Activated T-helper 1 cell treated with Interleukin-2 at 50 U/mL for 16 hours (primary cell): ENCODE results near the gene CAMSAP2.

Experiments used
- DNase-seq: peaks from one replicate; pipeline ENCODE4 v3.0.0-alpha.2; 2020; ENCODE audit warnings: low read depth

CAMSAP2 gene

GRCh38 chr1:200877839-200878551, 139.3 kb downstream of the CAMSAP2 start:
- no peak for DNase-seq

GRCh38 chr1:200880212-200880611, 141.5 kb downstream of the CAMSAP2 start:
- DNase-seq: no peak

- no peak for DNase-seq
Observed at GRCh38 chr1:200883118-200883517, 144.4 kb downstream of the CAMSAP2 start.

GRCh38 chr1:200885623-200886402, 147.1 kb downstream of the CAMSAP2 start:
- DNase-seq: no peak

GRCh38 chr1:200886594-200886993, 147.9 kb downstream of the CAMSAP2 start:
- DNase-seq: no peak

GRCh38 chr1:200887036-200887435, 148.3 kb downstream of the CAMSAP2 start:
- DNase-seq: no peak

GRCh38 chr1:200887772-200888348, 149.2 kb downstream of the CAMSAP2 start:
- no peak for DNase-seq

GRCh38 chr1:200888349-200888838, 149.7 kb downstream of the CAMSAP2 start:
- DNase-seq: peak; percentile 40

- DNase-seq: no peak
Observed at GRCh38 chr1:200889571-200889970, 150.9 kb downstream of the CAMSAP2 start.

GRCh38 chr1:200890027-200890426, 151.3 kb downstream of the CAMSAP2 start:
- no peak for DNase-seq

GRCh38 chr1:200890818-200891773, 152.4 kb downstream of the CAMSAP2 start:
- DNase-seq: no peak

GRCh38 chr1:200891774-200892157, 153.1 kb downstream of the CAMSAP2 start:
- DNase-seq: no peak

GRCh38 chr1:200892546-200892945, 153.9 kb downstream of the CAMSAP2 start:
- DNase-seq: no peak

- no peak for DNase-seq
Observed at GRCh38 chr1:200892958-200893357, 154.3 kb downstream of the CAMSAP2 start.

- DNase-seq: no peak
Observed at GRCh38 chr1:200893411-200893901, 154.8 kb downstream of the CAMSAP2 start.

GRCh38 chr1:200894712-200895442, 156.2 kb downstream of the CAMSAP2 start, which contains the start of gene INAVA:
INAVA (plus strand) TSS chr1:200894900; CDS start chr1:200898401, 3,501 bp downstream.
- no peak for DNase-seq

- no peak for DNase-seq
Observed at GRCh38 chr1:200895443-200895789, 156.7 kb downstream of the CAMSAP2 start.

- DNase-seq: no peak
Observed at GRCh38 chr1:200895801-200896530, 157.3 kb downstream of the CAMSAP2 start.

GRCh38 chr1:200896531-200897196, 158.0 kb downstream of the CAMSAP2 start:
- no peak for DNase-seq

- DNase-seq: no peak
Observed at GRCh38 chr1:200897259-200897658, 158.6 kb downstream of the CAMSAP2 start.
